ENCODE data around the gene MIOS. TPM values are rescaled to one million over a fixed set of nuclear protein-coding genes. Genes with fewer than 3 reads are reported as not detected.
A peak's percentile ranks its signal among the peaks of the same experiment; 100 is the strongest.

MIOS gene
- total RNA-seq, result 10 to 100 TPM; 35.2 to 37.7 TPM
- polyA plus RNA-seq, result 10 to 100 TPM; 15.6 to 23.5 (median 19.7) TPM
- total RNA-seq, result 50.1 to 129 (median 64.3) reads per million in 6 experiments

DNA sequence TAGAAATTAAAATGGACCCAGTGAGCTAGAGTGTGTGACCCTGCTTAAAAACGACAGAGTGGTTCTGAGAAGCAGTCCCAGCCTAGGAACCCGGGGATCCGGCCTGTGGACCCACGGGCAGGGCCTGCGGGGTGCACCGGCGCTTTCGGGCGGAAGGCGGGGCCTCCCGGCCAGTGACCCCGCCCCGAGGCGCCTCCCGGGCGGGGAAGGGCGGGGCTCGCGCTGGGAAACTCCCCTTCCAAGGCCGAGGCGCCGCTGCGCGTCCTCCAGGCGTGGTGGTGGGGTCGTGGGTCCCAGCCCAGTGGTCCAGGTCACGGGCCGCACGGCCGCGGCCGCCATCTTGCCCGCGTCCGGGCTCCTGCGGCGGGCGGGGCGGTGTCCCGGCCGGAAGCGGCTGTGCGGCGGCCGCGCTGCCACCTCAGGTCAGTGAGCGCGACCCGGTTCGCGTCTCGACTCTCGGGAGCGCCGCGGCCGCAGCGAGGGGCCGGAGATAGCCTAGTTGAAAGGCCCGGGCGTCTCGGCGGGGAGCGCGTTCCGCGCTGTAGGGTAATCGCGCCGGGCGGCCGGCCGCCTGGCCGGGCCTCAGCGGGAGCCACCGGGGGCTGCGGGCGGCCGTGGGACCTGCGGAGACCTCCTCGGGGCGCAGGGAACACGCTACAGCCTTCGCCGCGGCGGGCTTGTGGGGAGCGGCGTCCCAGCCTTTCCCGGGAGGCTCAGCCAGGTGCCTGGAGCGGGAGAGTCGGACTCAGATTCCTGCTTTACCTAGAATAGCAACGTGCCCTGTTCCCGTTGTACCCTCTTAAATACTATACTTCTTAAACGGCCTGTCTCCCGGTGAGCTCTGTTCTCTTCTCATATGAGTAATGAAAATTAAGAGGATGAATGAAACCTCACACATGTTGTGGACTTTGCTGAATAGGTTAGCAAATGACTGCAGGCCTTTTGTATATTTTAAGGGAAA is at the start of gene MIOS:
MIOS (plus strand) TSS at position 234 of the 961 bp plus-strand sequence. CDS start 5,592 bp downstream, outside the sequence.
- H3K27ac Mint-ChIP-seq, result peak within 1 kb of the TSS; percentile 77 to 91 (median 89)
- peak; percentile 87 for ATAC-seq
- POLR2A ChIA-PET, result interaction anchor here (0.7 to 2.6 kb wide), 3 partner anchors 73 to 385 kb away, joined by 4 to 10 read pairs (median 6); partner anchors contain the start of genes C1GALT1 and UMAD1

GRCh38 chr7:7517754-7518153 is 48.9 kb upstream of the MIOS start:
- Mint-ChIP-seq H3K4me3 (no peak overlapping the region), H3K4me1 (no peaks in the 10 kb centered on the region), H3K27me3 (peaks cover 0 to 7% (median 0%) of the 10 kb centered on the region in 5 donors), H3K27ac (peak overlapping the region in 1 of 10 donors; percentile 3), H3K9me3 (no peaks in the 10 kb centered on the region), H3K36me3 (no peaks in the 10 kb centered on the region)
- ATAC-seq, result no peak
- POLR2A ChIA-PET, result no interaction called here
- no peak for DNase-seq

More for the DNA sequence above, at the start of gene MIOS:
- Mint-ChIP-seq H3K4me3 (peak within 1 kb of the TSS in 9 of 10 donors; percentile 76 to 90 (median 83)), H3K27me3 (no peaks in the 10 kb centered on the region), H3K4me1 (peaks cover 16 to 38% (median 35%) of the 10 kb centered on the region in 4 donors), H3K36me3 (peaks cover 0 to 2% (median 0%) of the 10 kb centered on the region in 3 donors), H3K9me3 (no peaks in the 10 kb centered on the region)
- DNase-seq, result peak; percentile 73 to 88 (median 83)

GRCh38 chr7:7519056-7519455 is 47.6 kb upstream of the MIOS start:
- no peak overlapping the region for H3K27ac Mint-ChIP-seq
- H3K4me3 Mint-ChIP-seq, result no peak overlapping the region
- DNase-seq (no peak), ATAC-seq (no peak)
- peaks cover 0 to 7% (median 0%) of the 10 kb centered on the region in 5 donors for H3K27me3 Mint-ChIP-seq
- H3K4me1 Mint-ChIP-seq, result no peaks in the 10 kb centered on the region
- no peaks in the 10 kb centered on the region for H3K36me3 Mint-ChIP-seq
- H3K9me3 Mint-ChIP-seq, result no peaks in the 10 kb centered on the region
- POLR2A ChIA-PET, result no interaction called here

DNA sequence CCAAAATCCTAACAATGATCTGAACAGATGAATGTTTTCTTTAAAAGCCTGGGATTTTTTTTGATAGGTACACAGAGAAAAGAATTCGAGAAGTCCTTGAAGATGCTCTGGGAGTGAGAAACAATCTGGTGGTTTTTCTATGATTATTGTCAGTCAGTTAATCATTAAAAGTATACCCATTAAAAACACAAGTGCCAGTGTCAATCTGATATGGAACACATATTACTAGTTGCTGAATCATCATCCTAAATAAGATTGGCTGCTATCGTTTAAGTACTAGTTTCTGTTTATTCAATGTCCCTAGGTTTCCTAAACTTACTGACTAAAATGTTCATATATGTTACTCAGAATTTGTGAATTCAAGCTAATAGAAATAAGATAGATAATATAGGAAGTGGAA is 47.2 kb upstream of the MIOS start:
- POLR2A ChIA-PET, result no interaction called here
- no peak for DNase-seq
- no peaks in the 10 kb centered on the region for H3K9me3 Mint-ChIP-seq
- peaks cover 0 to 3% (median 0%) of the 10 kb centered on the region in 5 donors for H3K27me3 Mint-ChIP-seq
- H3K4me3 Mint-ChIP-seq, result no peak overlapping the region
- no peaks in the 10 kb centered on the region for H3K36me3 Mint-ChIP-seq
- no peaks in the 10 kb centered on the region for H3K4me1 Mint-ChIP-seq
- H3K27ac Mint-ChIP-seq, result no peak overlapping the region
- ATAC-seq, result no peak

- ATAC-seq (no peak), DNase-seq (peak in 1 of 10 donors; percentile 3)
- H3K4me1 Mint-ChIP-seq, result no peaks in the 10 kb centered on the region
- no peaks in the 10 kb centered on the region for H3K9me3 Mint-ChIP-seq
- POLR2A ChIA-PET, result no interaction called here
- no peak overlapping the region for H3K4me3 Mint-ChIP-seq
- peaks cover 0 to 1% (median 0%) of the 10 kb centered on the region in 3 donors for H3K36me3 Mint-ChIP-seq
- peaks cover 0 to 1% (median 0%) of the 10 kb centered on the region in 5 donors for H3K27me3 Mint-ChIP-seq
- H3K27ac Mint-ChIP-seq, result no peak overlapping the region
Measured at GRCh38 chr7:7521259-7521658, 45.4 kb upstream of the MIOS start.

GRCh38 chr7:7522421-7522820 is 44.3 kb upstream of the MIOS start:
- Mint-ChIP-seq H3K4me3 (no peak overlapping the region), H3K27ac (no peak overlapping the region), H3K36me3 (peaks cover 0 to 2% (median 0%) of the 10 kb centered on the region in 3 donors), H3K4me1 (no peaks in the 10 kb centered on the region), H3K27me3 (peaks cover 0 to 3% (median 0%) of the 10 kb centered on the region in 5 donors), H3K9me3 (no peaks in the 10 kb centered on the region)
- POLR2A ChIA-PET, result no interaction called here
- no peak for ATAC-seq
- no peak for DNase-seq

DNA sequence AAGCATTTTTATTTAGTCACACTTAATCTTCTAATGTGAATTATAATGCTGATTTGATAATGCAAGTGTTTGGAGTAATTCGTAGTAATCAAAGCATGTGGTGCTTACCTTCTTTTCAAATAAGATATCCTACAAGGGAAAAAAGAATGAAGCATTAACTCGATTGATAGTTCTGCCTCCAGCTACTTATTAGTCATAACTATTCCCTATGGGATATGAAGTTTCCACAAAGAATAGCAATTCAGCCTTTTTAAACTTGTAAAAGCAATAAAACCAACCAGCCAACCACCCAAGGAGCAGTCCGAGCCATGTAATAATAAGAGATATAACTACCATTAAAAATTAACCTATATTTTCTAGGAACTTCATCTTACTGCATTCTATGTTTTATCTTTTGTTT is 42.6 kb upstream of the MIOS start:
- peaks cover 0 to 4% (median 0%) of the 10 kb centered on the region in 5 donors for H3K27me3 Mint-ChIP-seq
- no peaks in the 10 kb centered on the region for H3K4me1 Mint-ChIP-seq
- no peak for DNase-seq
- H3K9me3 Mint-ChIP-seq, result no peaks in the 10 kb centered on the region
- no peak overlapping the region for H3K27ac Mint-ChIP-seq
- POLR2A ChIA-PET, result interaction anchor here (0.6 kb wide), 1 partner anchor 13 kb away, joined by 3 read pairs; no protein-coding TSS in a partner anchor
- peaks cover 0 to 2% (median 0%) of the 10 kb centered on the region in 3 donors for H3K36me3 Mint-ChIP-seq
- ATAC-seq, result no peak
- H3K4me3 Mint-ChIP-seq, result no peak overlapping the region

- H3K27ac Mint-ChIP-seq, result no peak overlapping the region
Measured at GRCh38 chr7:7526006-7526405, 40.7 kb upstream of the MIOS start.

GRCh38 chr7:7527047-7527446 is 39.6 kb upstream of the MIOS start:
- no peak overlapping the region for H3K27ac Mint-ChIP-seq
- no peaks in the 10 kb centered on the region for H3K4me1 Mint-ChIP-seq
- H3K36me3 Mint-ChIP-seq, result peaks cover 0 to 2% (median 0%) of the 10 kb centered on the region in 3 donors
- POLR2A ChIA-PET, result no interaction called here
- no peak for DNase-seq
- ATAC-seq, result no peak
- H3K9me3 Mint-ChIP-seq, result no peaks in the 10 kb centered on the region
- H3K4me3 Mint-ChIP-seq, result no peak overlapping the region
- peaks cover 0 to 4% (median 0%) of the 10 kb centered on the region in 5 donors for H3K27me3 Mint-ChIP-seq

More at GRCh38 chr7:7526006-7526405, 40.7 kb upstream of the MIOS start:
- H3K27me3 Mint-ChIP-seq, result peaks cover 0 to 4% (median 0%) of the 10 kb centered on the region in 5 donors
- no peaks in the 10 kb centered on the region for H3K4me1 Mint-ChIP-seq
- H3K36me3 Mint-ChIP-seq, result peaks cover 0 to 2% (median 0%) of the 10 kb centered on the region in 3 donors
- no peak for ATAC-seq
- no peaks in the 10 kb centered on the region for H3K9me3 Mint-ChIP-seq
- DNase-seq, result no peak
- no peak overlapping the region for H3K4me3 Mint-ChIP-seq
- POLR2A ChIA-PET, result no interaction called here

DNA sequence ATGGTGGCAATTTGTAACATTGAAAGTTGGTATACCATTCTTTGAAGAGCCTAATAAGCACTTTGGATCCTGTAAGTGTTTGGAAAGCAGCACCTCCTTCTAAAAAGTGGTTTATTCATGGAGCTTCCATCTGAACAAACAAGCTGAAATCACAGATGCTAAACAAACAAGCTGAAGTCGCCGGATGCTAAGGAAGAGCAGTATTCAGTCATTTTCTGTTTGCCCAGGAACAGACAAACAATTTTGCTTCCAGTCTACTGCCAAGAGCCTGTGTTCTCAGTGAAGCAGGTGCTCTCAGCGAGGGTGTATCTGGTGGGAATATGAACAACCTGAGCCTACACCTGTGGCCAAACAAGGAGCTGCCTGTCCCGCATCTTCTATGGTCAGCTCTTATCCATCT is 37.4 kb upstream of the MIOS start:
- ATAC-seq, result no peak
- POLR2A ChIA-PET, result no interaction called here
- H3K4me1 Mint-ChIP-seq, result no peaks in the 10 kb centered on the region

DNA sequence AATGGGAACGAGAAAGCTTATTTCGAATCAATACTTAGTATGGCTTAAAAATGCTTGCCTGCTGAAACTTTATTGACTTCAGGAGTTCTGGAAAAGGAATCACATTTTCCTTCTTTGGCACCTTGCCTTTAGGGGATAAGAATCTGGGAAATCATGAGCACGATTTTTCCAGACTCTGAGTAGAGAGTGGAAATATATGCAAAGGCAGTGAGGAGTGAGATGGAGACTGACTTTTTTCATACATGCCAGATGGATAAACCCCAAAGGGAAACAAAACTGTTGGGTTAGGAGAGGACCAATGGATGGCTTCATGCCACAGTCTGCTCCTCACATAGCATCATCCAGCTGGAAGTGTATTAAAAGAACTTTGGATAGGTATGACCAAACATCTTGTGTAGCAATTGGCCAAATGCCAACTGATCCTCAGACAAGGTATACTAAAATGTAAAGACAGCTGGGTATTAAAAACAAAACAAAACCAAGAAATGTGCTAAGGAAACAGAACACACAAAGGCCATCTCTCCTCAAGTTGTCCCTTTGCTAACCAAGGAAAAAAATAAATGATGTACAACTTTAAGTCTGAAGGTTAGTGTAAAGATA is 32.8 kb upstream of the MIOS start:
- peaks cover 0 to 4% (median 1%) of the 10 kb centered on the region in 5 donors for H3K27me3 Mint-ChIP-seq
- no peaks in the 10 kb centered on the region for H3K36me3 Mint-ChIP-seq
- no peaks in the 10 kb centered on the region for H3K4me1 Mint-ChIP-seq
- no peak overlapping the region for H3K4me3 Mint-ChIP-seq
- DNase-seq (no peak), ATAC-seq (no peak)
- POLR2A ChIA-PET, result no interaction called here
- no peaks in the 10 kb centered on the region for H3K9me3 Mint-ChIP-seq
- H3K27ac Mint-ChIP-seq, result no peak overlapping the region

More for the DNA sequence above, 37.4 kb upstream of the MIOS start:
- Mint-ChIP-seq H3K4me3 (no peak overlapping the region), H3K9me3 (no peaks in the 10 kb centered on the region), H3K27ac (no peak overlapping the region), H3K36me3 (peaks cover 0 to 2% (median 0%) of the 10 kb centered on the region in 3 donors), H3K27me3 (peaks cover 0 to 5% (median 0%) of the 10 kb centered on the region in 5 donors)
- DNase-seq, result no peak

- H3K27me3 Mint-ChIP-seq, result peaks cover 0 to 4% (median 1%) of the 10 kb centered on the region in 5 donors
- no peak for DNase-seq
- POLR2A ChIA-PET, result interaction anchor here (0.6 to 1.2 kb wide), 2 partner anchors 353 to 519 kb away, joined by 3 to 5 read pairs; partner anchors contain the start of gene C1GALT1
- ATAC-seq, result no peak
- no peaks in the 10 kb centered on the region for H3K36me3 Mint-ChIP-seq
- no peaks in the 10 kb centered on the region for H3K4me1 Mint-ChIP-seq
- H3K4me3 Mint-ChIP-seq, result no peak within 1 kb of the TSS
- no peak within 1 kb of the TSS for H3K27ac Mint-ChIP-seq
- no peaks in the 10 kb centered on the region for H3K9me3 Mint-ChIP-seq
Measured at GRCh38 chr7:7535691-7536090, 31.0 kb upstream of the MIOS start, which contains the start of gene COL28A1. Gene COL28A1, minus strand, starts transcription at chr7:7535873. Its CDS starts 2,998 bp downstream, at chr7:7532875.

Measured in naive thymus-derived CD8-positive, alpha-beta T cell (primary cell).